Brain microvascular endothelial cell (primary cell): ENCODE data around the gene SNPH.

Source experiments
- DNase-seq: peaks from one replicate; pipeline ENCODE4 v3.0.0-alpha.2; 2020
- H3K27ac ChIP-seq: fragments of 250-450 bp; sonication (Bioruptor Pico); 2 replicates; pipeline ENCODE4 v1.5.1; 2020; ENCODE audit warnings: mild to moderate bottlenecking, moderate library complexity
- H3K27me3 ChIP-seq: fragments of 250-450 bp; sonication (Bioruptor Pico); replicated peaks from 2 replicates; pipeline ENCODE4 v1.5.1; 2020; ENCODE audit warnings: mild to moderate bottlenecking
- H3K36me3 ChIP-seq: fragments of 250-450 bp; sonication (Bioruptor Pico); replicated peaks from 2 replicates; pipeline ENCODE4 v1.5.1; 2020; ENCODE audit warnings: mild to moderate bottlenecking
- H3K4me3 ChIP-seq: 2 replicates; pipeline ENCODE4 v1.5.1; 2011; ENCODE audit warnings: low read depth, mild to moderate bottlenecking, control low read depth, low read length, moderate library complexity
- CTCF ChIP-seq: IDR thresholded peaks from 2 replicates; pipeline ENCODE4 v1.5.1; 2011; ENCODE audit warnings: low read depth, mild to moderate bottlenecking, moderate library complexity, low read length, control low read depth, inconsistent platforms; ENCODE audit errors: missing control alignments
- in situ Hi-C: cut with HindIII; loops from 2 replicates; pipeline ENCODE4 v1.10.0; 2017; ENCODE audit warnings: low sequenced_read_pairs, low pct_ligation_motif_present

SNPH gene

GRCh38 chr20:1346315-1346969, 80.3 kb downstream of the SNPH start:
- in situ Hi-C loops: no loop called here
- H3K36me3 ChIP-seq: no peaks in the 10 kb centered on the region
- no peak for TF ChIP-seq CTCF
- no peak for DNase-seq
- H3K27ac ChIP-seq: no peak overlapping the region
- H3K4me3 ChIP-seq: no peak overlapping the region
- H3K27me3 ChIP-seq: no peaks in the 10 kb centered on the region

DNA sequence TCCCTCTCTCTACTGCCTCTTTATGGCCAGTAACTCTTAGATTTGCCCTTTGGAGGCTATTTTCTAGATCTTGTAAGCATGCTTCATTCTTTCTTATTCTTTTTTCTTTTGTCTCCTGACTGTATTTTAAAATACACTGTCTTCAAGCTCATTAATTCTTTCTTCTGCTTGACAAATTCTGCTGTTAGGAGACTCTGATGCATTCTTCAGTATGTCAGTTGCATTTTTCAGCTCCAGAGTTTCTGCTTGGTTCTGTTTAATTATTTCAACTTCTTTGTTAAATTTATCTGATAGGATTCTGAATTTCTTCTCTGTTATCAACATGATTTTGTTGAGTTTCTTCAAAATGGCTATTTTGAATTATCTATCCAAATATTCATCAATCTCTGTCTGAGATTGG, 87.9 kb downstream of the SNPH start:
- no peak for TF ChIP-seq CTCF
- H3K27ac ChIP-seq: no peak overlapping the region
- peaks cover 5% of the 10 kb centered on the region for H3K36me3 ChIP-seq
- in situ Hi-C loops: no loop called here
- no peaks in the 10 kb centered on the region for H3K27me3 ChIP-seq
- no peak overlapping the region for H3K4me3 ChIP-seq
- no peak for DNase-seq

DNA sequence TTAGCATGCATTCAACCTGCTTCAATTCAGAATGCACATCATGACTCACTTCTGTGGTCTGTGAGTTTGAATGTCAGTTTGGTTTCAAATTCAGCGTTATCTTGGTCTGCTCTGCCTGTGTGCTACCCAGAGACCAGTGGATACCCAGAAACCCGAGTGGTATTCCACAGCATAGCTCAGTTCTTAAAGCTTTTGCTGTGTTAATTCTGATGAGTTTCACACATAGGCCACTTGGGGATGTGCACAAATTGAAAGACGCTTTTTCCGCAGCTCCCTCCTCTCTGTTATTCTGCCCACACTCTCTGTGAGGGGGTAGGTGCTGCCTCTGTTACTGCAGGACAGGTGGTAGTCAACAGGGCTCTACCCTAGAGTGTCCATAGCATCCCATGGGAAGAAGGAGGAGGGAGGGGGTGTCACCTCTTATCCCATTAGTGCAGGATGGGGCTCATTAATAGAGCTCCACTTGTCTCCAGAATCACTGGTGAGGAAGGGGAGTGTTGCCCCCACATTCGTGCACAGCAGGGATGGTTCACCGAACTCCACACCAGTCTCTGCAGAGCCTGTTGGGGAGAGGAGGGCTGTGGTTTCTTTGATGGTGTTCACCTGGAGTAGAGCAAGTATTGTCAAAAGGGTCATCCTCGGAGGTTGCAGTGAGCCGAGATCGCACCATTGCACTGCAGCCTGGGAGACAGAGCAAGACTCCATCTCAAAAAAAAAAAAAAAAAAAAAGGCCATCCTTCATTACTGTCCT, 92.0 kb downstream of the SNPH start:
- TF ChIP-seq CTCF: no peak
- H3K4me3 ChIP-seq: no peak overlapping the region
- DNase-seq: peak; percentile 78
- H3K27me3 ChIP-seq: no peaks in the 10 kb centered on the region
- no peak overlapping the region for H3K27ac ChIP-seq
- in situ Hi-C loops: no loop called here
- peaks cover 8% of the 10 kb centered on the region for H3K36me3 ChIP-seq
